DOHH2 (cell line): Measurements from ENCODE around the gene ZNF124.
"Not testable (repeated sequence)": the region's sequence is repeated elsewhere in the genome, so short reads cannot be mapped to it uniquely, and the experiment has no call there.

Experiments used
- H3F3A ChIP-seq: fragments of 200-600 bp; sonication (generic), shearing (Covaris generic); 2 replicates; pipeline ENCODE4 v1.6.0; 2016; ENCODE audit warnings: antibody characterized with exemption, mild to moderate bottlenecking; ENCODE audit not compliant: control insufficient read depth, insufficient read depth
- H3K27ac ChIP-seq: fragments of 200-600 bp; sonication (generic); 2 replicates; pipeline ENCODE4 v1.5.1; 2014; ENCODE audit warnings: low read depth, mild to moderate bottlenecking, low read length, moderate library complexity
- H3K27me3 ChIP-seq: fragments of 200-600 bp; sonication (generic); 2 replicates; pipeline ENCODE4 v1.6.1; 2014; ENCODE audit warnings: mild to moderate bottlenecking, low read length, mixed read lengths; ENCODE audit not compliant: control insufficient read depth
- H3K36me3 ChIP-seq: fragments of 200-600 bp; sonication (generic); 2 replicates; pipeline ENCODE4 v1.6.1; 2014; ENCODE audit warnings: mild to moderate bottlenecking, low read length, moderate library complexity, mixed read lengths; ENCODE audit not compliant: control insufficient read depth
- H3K4me1 ChIP-seq: fragments of 200-600 bp; sonication (generic); 2 replicates; pipeline ENCODE4 v1.6.1; 2014; ENCODE audit warnings: mild to moderate bottlenecking, low read length, mixed read lengths; ENCODE audit not compliant: control insufficient read depth
- H3K4me2 ChIP-seq: fragments of 200-600 bp; sonication (generic); 2 replicates; pipeline ENCODE4 v1.6.0; 2014; ENCODE audit warnings: mild to moderate bottlenecking, low read length, moderate library complexity
- H3K4me3 ChIP-seq: fragments of 200-600 bp; sonication (generic); 2 replicates; pipeline ENCODE4 v1.5.1; 2014; ENCODE audit warnings: mild to moderate bottlenecking, low read length, mixed read lengths
- H3K79me2 ChIP-seq: fragments of 200-600 bp; sonication (generic); 2 replicates; pipeline ENCODE4 v1.6.1; 2014; ENCODE audit warnings: mild to moderate bottlenecking, low read length, mixed read lengths; ENCODE audit not compliant: control insufficient read depth
- H3K9me2 ChIP-seq: fragments of 200-600 bp; sonication (generic); replicated peaks from 2 replicates; pipeline ENCODE4 v1.6.1; 2014; ENCODE audit warnings: mild to moderate bottlenecking, low read length, mixed read lengths; ENCODE audit not compliant: control insufficient read depth
- H3K9me3 ChIP-seq: fragments of 200-600 bp; sonication (generic); 2 replicates; pipeline ENCODE4 v1.6.1; 2014; ENCODE audit warnings: antibody characterized with exemption, low read length, mixed read lengths; ENCODE audit not compliant: control insufficient read depth, insufficient read depth
- H4K20me1 ChIP-seq: fragments of 200-600 bp; sonication (generic); 2 replicates; pipeline ENCODE4 v1.6.0; 2014; ENCODE audit warnings: low read depth, mild to moderate bottlenecking, antibody characterized with exemption, low read length, moderate library complexity; ENCODE audit not compliant: control insufficient read depth, insufficient read depth
- CTCF ChIP-seq: fragments of 200-600 bp; sonication (generic); IDR thresholded peaks from one replicate; pipeline ENCODE4 v1.5.1; 2014; ENCODE audit warnings: antibody characterized with exemption, mild to moderate bottlenecking, low read depth, low read length; ENCODE audit not compliant: poor library complexity, severe bottlenecking
- EZH2phosphoT487 ChIP-seq: fragments of 200-600 bp; sonication (generic); IDR thresholded peaks from 2 replicates; pipeline ENCODE4 v1.6.1; 2017; ENCODE audit warnings: borderline replicate concordance, mild to moderate bottlenecking, antibody characterized with exemption, low read length, moderate library complexity, mixed read lengths

ZNF124 gene

DNA sequence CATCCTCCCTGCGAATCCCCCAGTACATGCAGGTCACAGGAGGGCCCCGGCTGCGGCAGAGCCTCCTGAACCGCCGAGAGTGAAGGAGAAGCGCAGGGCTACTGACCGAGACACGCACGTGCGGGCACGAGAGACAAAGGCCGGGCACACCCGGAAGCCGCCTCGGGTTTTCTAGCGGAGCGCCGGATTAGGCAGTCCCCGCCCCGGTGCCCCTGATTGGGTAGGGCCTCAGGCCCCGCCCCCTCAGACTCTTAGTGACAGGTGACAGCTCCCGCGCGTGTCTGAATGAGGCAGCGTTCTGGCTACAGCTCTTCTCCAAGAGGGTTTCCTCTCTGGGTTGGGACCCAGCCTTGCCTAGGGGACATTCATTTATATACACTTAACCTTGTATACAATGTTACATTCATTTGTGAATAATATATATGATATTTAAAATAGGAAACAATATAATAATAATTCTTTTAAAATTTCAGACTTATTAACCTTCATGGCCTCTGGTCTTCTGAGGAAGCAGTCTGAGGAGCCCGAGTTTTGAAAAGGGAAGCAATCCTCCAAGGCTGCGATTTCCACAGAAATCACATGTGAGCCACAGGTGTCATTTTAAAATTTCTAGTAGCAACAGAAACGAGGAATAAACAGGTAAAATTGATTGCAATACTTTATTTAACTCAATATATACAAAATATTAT is at the start of gene ZNF124:
TSS of gene ZNF124 (minus strand) at position 146 of the 689 bp plus-strand sequence. CDS start at position 3, 143 bp downstream.
- Histone ChIP-seq H3K36me3 (peaks cover 22% of the 10 kb centered on the region), H3K9me3 (peaks cover 18% of the 10 kb centered on the region), H3K79me2 (peaks cover 33% of the 10 kb centered on the region)
- H4K20me1 ChIP-seq, H3F3A ChIP-seq, H3K27me3 ChIP-seq, H3K27ac ChIP-seq, H3K4me1 ChIP-seq, H3K9me2 ChIP-seq, H3K4me3 ChIP-seq, H3K4me2 ChIP-seq: not testable (repeated sequence)

- not testable (repeated sequence) for H3K27me3 ChIP-seq, H3K79me2 ChIP-seq, H3K4me1 ChIP-seq, H3K4me3 ChIP-seq, H3K27ac ChIP-seq, H3K9me3 ChIP-seq, H3F3A ChIP-seq, H4K20me1 ChIP-seq, H3K9me2 ChIP-seq, H3K4me2 ChIP-seq, H3K36me3 ChIP-seq
Measured at GRCh38 chr1:247220280-247220679, 48.5 kb upstream of the ZNF124 start.

DNA sequence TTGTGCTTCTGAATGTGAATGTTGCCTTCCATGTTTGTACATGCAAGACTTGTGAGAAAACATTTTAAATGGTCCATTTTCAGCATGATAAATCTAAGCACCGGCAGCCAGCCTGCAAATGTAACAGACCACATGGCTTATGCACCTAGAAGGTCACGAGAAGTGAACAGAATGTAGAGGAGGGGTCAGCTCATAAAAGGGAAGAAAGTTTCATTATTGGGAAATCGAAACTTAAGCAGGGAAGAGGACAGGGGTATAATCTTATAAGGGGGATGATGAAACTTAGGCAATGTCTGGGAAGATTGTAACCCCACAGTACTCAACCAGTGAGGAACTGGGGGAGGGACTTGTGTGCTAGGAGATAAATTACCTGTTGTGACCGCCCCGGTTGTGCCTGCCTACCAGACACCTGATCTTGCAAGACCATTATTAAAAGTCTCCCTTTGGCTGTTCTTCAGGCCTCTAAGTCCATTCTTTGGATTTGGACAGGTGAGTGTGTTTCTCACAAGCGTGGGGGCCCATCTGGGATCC is 46.4 kb upstream of the ZNF124 start:
- Histone ChIP-seq H3K4me2 (no peak overlapping the region), H3K9me3 (no peaks in the 10 kb centered on the region), H3K4me3 (no peak overlapping the region), H3F3A (no peaks in the 10 kb centered on the region), H3K36me3 (no peaks in the 10 kb centered on the region), H3K27ac (no peak overlapping the region), H3K79me2 (no peaks in the 10 kb centered on the region), H3K27me3 (peaks cover 3% of the 10 kb centered on the region; the same call in 1 of the 2 replicates), H4K20me1 (no peaks in the 10 kb centered on the region), H3K9me2 (no peaks in the 10 kb centered on the region), H3K4me1 (peaks cover 6% of the 10 kb centered on the region)
- TF ChIP-seq CTCF = no peak
- TF ChIP-seq EZH2phosphoT487 = no peak

DNA sequence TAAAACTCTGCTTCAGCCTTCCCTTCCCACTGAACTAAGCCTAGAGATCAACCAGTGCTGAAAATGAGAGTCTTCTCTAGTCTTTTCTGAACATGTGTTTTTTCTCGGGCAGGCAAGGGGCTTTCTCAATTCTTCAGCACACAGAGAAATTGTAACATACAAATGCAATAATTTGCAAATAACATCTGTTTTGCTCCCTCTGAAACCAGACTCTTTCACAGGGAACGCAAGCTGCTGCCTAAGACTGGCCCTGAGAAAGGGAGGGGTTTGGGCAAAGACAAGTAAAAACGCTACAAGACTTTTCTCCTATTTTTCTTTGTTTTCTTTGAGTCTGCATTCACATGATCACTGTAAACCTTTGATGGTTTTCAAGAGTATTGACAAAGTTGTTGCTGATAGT is 44.4 kb upstream of the ZNF124 start:
- H3K4me3 ChIP-seq = no peak overlapping the region
- no peak for TF ChIP-seq EZH2phosphoT487
- no peak for TF ChIP-seq CTCF
- no peak overlapping the region for H3K27ac ChIP-seq
- no peaks in the 10 kb centered on the region for H3K36me3 ChIP-seq
- no peaks in the 10 kb centered on the region for H3K79me2 ChIP-seq
- H3K4me1 ChIP-seq = peaks cover 7% of the 10 kb centered on the region
- no peaks in the 10 kb centered on the region for H4K20me1 ChIP-seq
- H3K4me2 ChIP-seq = no peak overlapping the region
- H3K9me2 ChIP-seq = no peaks in the 10 kb centered on the region
- no peaks in the 10 kb centered on the region for H3K9me3 ChIP-seq
- peaks cover 3% of the 10 kb centered on the region; the same call in 1 of the 2 replicates for H3K27me3 ChIP-seq
- H3F3A ChIP-seq = no peaks in the 10 kb centered on the region
